IPS-20b (cell line): Measurements from ENCODE around the gene LGR4.

Source experiments
- H3K27ac ChIP-seq: one replicate; pipeline ENCODE4 v1.5.1; 2013; ENCODE audit warnings: low read length
- H3K27me3 ChIP-seq: 2 replicates; pipeline ENCODE4 v1.6.1; 2013; ENCODE audit warnings: mild to moderate bottlenecking, low read length, inconsistent platforms; ENCODE audit not compliant: insufficient read depth
- H3K36me3 ChIP-seq: 2 replicates; pipeline ENCODE4 v1.6.1; 2013; ENCODE audit warnings: low read depth, mild to moderate bottlenecking, inconsistent platforms, low read length, moderate library complexity; ENCODE audit not compliant: insufficient read depth
- H3K4me1 ChIP-seq: 2 replicates; pipeline ENCODE4 v1.6.1; 2013; ENCODE audit warnings: mild to moderate bottlenecking, control low read depth, inconsistent platforms, low read length, moderate library complexity; ENCODE audit not compliant: insufficient read depth
- H3K4me3 ChIP-seq: 2 replicates; pipeline ENCODE4 v1.5.1; 2013; ENCODE audit warnings: mild to moderate bottlenecking, low read length, inconsistent platforms
- H3K9ac ChIP-seq: 2 replicates; pipeline ENCODE4 v1.6.1; 2013; ENCODE audit warnings: low read depth, mild to moderate bottlenecking, inconsistent platforms, low read length, moderate library complexity
- H3K9me3 ChIP-seq: 2 replicates; pipeline ENCODE4 v1.6.1; 2013; ENCODE audit warnings: mild to moderate bottlenecking, low read depth, low read length, inconsistent platforms; ENCODE audit not compliant: insufficient read depth

Gene LGR4

DNA sequence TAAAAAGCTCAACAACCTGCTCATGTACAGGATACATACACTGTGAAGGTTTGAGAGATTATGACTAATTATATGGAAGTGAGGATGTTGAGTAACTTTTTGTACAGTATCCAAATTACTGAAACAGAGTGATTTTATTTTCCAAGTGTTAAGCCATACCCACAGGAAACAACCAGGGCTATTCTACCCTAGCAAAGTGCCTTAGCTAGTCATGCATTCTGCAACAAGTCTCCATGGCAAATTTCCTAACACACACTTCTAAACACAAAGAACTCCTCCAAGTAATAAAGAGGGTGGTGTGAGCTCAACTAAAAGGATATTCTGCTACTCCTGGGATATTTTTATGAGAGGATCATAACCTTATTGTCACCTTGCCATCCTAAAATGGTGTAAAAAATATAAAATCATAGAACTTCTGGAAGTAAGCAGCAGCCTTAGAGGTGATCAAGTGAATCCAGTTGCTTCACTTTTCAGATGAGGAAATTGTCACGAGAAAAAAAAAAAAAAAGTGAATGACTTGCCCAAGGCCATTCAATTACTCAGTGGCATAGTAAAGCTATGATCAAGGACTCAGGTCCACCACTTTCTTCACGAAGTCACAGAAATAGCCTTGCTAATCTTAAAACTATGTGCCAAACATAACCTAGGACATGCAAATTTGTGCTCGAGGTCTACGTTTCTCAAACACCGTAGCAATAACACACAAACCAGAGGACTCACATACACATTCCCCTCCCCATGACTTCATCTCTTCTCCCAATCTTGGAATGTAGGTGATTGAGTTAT lies 4.2 kb downstream of the LGR4 start:
- Histone ChIP-seq H3K36me3 (peaks cover 7% of the 10 kb centered on the region; the same call in 1 of the 2 replicates), H3K27ac (no peak overlapping the region), H3K27me3 (peaks cover 11% of the 10 kb centered on the region; the same call in 1 of the 2 replicates), H3K9me3 (no peaks in the 10 kb centered on the region), H3K4me1 (peaks cover 43% of the 10 kb centered on the region), H3K4me3 (peak overlapping the region; percentile 99), H3K9ac (peak overlapping the region; percentile 29; the same call in 1 of the 2 replicates)

DNA sequence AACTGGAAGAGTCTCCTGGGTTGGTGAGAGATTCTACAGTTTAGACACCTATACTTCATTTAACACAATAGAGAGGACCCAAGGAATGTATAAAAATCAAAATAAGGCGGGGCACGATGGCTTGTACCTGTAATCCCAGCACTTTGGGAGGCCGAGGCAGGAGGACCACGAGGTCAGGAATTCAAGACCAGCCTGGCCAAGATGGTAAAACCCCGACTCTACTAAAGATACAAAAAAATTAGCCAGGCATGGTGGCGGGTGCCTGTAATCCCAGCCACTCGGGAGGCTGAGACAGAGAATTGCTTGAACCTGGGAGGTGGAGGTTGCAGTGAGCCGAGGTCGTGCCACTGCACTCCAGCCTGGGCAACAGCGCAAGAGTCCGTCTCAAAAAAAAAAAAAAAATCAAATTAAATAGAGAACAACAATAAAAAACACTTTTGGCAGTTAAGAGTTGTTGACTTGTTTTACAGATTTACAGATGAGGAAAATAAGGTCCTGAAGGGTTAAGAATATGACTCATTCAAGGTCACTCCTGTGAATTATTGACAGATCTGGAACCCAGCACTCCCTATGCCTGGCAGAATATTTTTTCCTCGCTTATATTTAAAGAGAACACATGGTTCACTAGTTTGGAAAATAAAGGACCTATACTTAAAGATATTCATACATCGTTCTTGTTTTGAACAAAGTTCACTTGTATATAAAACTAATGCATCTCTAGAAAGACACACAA lies 5.2 kb downstream of the LGR4 start:
- Histone ChIP-seq H3K27me3 (peaks cover 11% of the 10 kb centered on the region; the same call in 1 of the 2 replicates), H3K36me3 (peaks cover 10% of the 10 kb centered on the region; the same call in 1 of the 2 replicates), H3K4me1 (peaks cover 46% of the 10 kb centered on the region), H3K27ac (no peak overlapping the region), H3K9ac (no peak overlapping the region), H3K9me3 (no peaks in the 10 kb centered on the region), H3K4me3 (no peak overlapping the region; the same call in 1 of the 2 replicates)

DNA sequence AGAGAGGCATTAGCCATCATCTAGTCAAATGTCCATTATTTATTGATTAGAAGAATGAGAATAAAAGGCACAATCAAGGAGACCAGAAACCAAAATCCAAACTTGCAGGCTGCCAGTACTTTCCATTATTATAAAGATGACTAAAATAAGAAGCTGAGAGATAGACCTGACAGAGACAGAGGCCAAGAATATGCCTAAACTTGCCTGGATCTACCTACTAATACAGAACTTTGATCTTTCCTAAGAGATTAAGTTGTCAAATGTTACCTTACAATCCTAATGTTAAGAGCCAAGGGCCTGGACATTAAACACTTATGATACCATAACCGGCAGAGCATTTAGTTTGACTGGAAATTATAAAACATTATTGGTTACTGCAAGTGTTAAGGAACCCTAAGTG lies 6.2 kb downstream of the LGR4 start:
- Histone ChIP-seq H3K36me3 (peaks cover 13% of the 10 kb centered on the region; the same call in 1 of the 2 replicates), H3K4me1 (peaks cover 50% of the 10 kb centered on the region), H3K9ac (no peak overlapping the region), H3K27ac (no peak overlapping the region), H3K9me3 (no peaks in the 10 kb centered on the region), H3K27me3 (peaks cover 11% of the 10 kb centered on the region; the same call in 1 of the 2 replicates), H3K4me3 (no peak overlapping the region)

DNA sequence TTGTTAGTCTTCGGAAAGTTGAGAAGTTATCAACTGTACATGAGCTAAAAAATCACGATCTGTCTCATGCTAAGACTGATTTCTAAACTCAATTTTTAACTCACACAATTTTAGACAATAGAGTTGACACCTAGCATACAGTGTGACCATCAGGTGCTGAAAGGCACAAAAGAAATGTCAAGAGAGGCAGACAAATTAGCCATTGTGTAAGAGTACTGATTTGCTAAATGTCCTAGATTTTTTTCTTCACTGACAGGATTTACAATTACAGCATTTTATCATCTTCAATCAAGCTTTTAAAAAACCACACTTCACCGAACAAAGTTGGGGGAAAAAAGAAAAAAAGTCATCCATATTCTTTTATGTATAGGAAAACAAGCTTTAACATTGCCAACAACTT lies 7.0 kb downstream of the LGR4 start:
- Histone ChIP-seq H3K4me1 (peaks cover 53% of the 10 kb centered on the region), H3K27ac (no peak overlapping the region), H3K4me3 (0 out of 2 replicates have a peak overlapping the region, but pooled peaks have one; percentile 13), H3K27me3 (peaks cover 6% of the 10 kb centered on the region; the same call in 1 of the 2 replicates), H3K9ac (peak overlapping the region; percentile 28; the same call in 1 of the 2 replicates), H3K9me3 (no peaks in the 10 kb centered on the region), H3K36me3 (peaks cover 13% of the 10 kb centered on the region; the same call in 1 of the 2 replicates)

DNA sequence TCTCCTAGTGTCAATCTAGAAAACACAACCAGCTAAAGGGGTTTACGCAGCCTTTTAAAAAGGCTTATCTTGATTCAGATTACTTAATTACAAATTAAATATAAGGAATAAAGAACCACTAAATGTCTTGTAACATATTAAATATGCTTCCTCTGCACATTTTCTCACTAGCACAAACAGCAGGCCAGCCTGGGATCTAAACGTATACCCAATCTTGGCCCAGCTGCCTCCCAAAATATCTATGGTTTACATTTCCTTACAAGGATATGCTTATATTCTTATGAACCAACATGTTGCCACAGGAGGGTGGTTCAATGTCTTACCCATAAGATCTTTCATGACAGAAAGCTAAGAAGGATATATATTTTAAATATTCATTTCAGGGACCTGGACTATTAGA lies 7.7 kb downstream of the LGR4 start:
- peaks cover 56% of the 10 kb centered on the region for H3K4me1 ChIP-seq

DNA sequence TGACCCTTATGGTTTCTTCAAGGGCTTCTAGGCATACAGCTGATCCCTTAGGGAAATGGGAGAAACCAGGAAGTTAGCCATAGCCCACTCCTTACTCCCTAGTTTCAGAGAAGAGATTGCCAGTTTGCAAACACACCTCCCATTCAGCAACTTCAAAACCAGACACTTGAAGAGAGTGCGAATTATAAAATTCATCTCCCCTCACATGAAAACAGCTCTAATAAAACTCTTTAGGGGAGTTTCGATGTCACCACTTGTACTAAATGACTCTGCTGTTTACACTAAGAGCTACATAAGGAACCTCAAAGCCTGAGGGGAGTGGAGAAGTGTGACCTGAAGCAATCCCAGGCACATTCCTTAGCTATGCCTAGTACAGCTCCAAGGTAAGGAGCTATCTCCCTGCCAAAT lies 8.3 kb downstream of the LGR4 start:
- Histone ChIP-seq H3K9me3 (no peaks in the 10 kb centered on the region), H3K4me1 (peaks cover 50% of the 10 kb centered on the region), H3K27ac (no peak overlapping the region), H3K4me3 (no peak overlapping the region), H3K27me3 (no peaks in the 10 kb centered on the region), H3K36me3 (peaks cover 12% of the 10 kb centered on the region; the same call in 1 of the 2 replicates), H3K9ac (no peak overlapping the region)

More for the DNA sequence above, 7.7 kb downstream of the LGR4 start:
- Histone ChIP-seq H3K27ac (no peak overlapping the region), H3K27me3 (peaks cover 3% of the 10 kb centered on the region; the same call in 1 of the 2 replicates), H3K9ac (peak overlapping the region; percentile 28; the same call in 1 of the 2 replicates), H3K4me3 (0 out of 2 replicates have a peak overlapping the region, but pooled peaks have one; percentile 13), H3K36me3 (peaks cover 13% of the 10 kb centered on the region; the same call in 1 of the 2 replicates), H3K9me3 (no peaks in the 10 kb centered on the region)

DNA sequence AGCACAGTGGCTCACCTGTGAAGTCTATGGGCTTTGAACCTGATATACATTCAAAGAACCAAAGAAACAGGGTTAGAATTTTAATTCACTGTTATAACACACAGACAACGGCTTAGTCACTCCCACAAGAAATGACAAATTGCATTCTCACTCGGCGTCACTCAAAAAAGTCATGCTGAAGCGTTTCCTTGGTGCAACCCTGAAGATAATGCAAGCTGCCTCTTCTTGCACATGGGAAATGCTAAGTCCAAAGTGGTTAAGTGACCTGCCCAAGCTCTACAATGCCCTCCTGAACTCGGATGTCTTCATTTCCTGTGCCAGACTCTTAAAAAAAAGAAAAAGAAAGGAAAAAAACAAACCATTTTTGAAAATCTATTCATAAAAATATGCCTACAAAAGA lies 10.0 kb downstream of the LGR4 start:
- peaks cover 40% of the 10 kb centered on the region for H3K4me1 ChIP-seq
- H3K27me3 ChIP-seq, result no peaks in the 10 kb centered on the region
- peaks cover 6% of the 10 kb centered on the region; the same call in 1 of the 2 replicates for H3K36me3 ChIP-seq
- no peaks in the 10 kb centered on the region for H3K9me3 ChIP-seq
- H3K4me3 ChIP-seq, result no peak overlapping the region
- H3K27ac ChIP-seq, result no peak overlapping the region
- no peak overlapping the region for H3K9ac ChIP-seq

DNA sequence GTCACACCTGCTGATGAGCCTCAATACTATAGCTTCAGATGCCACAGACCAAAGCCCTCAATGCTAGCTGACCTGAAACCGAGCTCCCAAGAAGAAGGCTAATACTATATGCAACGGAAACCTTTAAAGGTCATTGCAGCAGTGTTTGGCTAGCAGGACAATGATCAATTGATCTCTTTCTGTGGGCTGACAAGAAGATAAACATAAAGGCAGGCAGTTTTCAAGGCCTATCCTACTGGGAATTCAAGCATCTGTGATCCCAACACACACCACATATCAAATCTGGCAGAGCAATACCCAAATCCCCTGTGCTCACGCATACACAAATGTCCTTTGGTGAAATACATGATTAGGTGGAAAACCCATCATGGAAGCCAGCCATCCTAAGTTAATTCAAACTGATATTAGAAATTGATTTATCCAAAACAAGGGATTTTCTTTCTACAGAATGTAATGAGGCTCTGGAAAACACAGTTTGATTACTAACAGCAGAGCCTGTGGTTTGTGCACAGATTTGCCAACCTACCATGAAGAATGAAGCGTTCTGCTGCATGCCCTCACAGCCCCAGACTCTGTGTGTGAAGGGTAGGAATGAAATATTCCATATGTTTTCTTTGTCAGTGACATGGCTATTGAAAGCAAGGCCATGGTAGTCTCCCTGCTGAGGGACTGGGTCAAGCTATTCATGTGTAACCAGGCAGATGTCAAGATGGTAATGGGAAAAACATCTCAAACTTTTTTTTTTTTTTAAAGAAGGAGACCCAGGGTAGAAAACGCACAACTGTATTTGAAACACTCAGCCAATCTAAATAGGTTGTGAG lies 12.2 kb downstream of the LGR4 start:
- Histone ChIP-seq H3K36me3 (peaks cover 6% of the 10 kb centered on the region; the same call in 1 of the 2 replicates), H3K9ac (no peak overlapping the region), H3K9me3 (no peaks in the 10 kb centered on the region), H3K4me3 (no peak overlapping the region), H3K27me3 (no peaks in the 10 kb centered on the region), H3K4me1 (peaks cover 49% of the 10 kb centered on the region), H3K27ac (peak overlapping the region; percentile 3)

DNA sequence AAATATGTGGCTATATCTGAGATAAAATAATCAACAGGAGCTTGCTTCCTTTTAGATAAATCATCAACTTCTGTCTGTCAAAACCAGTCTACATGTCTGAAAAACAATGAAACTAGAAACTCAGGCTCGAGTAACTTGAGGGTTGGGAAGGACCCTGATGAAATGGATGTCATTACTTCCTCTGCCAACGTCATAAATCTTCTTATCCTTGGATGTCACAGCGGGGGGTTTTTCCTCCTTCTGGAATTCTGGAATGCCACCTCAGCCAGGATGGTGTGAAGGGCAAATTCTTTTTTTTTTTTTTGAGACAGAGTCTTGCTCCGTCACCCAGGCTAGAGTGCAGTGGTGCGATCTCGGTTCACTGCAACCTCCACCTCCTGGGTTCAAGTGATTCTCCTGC lies 13.4 kb downstream of the LGR4 start:
- Histone ChIP-seq H3K9ac (no peak overlapping the region), H3K27me3 (no peaks in the 10 kb centered on the region), H3K4me3 (no peak overlapping the region), H3K9me3 (peaks cover under 1% of the 10 kb centered on the region; the same call in 1 of the 2 replicates), H3K4me1 (peaks cover 39% of the 10 kb centered on the region), H3K27ac (no peak overlapping the region), H3K36me3 (peaks cover 6% of the 10 kb centered on the region; the same call in 1 of the 2 replicates)

DNA sequence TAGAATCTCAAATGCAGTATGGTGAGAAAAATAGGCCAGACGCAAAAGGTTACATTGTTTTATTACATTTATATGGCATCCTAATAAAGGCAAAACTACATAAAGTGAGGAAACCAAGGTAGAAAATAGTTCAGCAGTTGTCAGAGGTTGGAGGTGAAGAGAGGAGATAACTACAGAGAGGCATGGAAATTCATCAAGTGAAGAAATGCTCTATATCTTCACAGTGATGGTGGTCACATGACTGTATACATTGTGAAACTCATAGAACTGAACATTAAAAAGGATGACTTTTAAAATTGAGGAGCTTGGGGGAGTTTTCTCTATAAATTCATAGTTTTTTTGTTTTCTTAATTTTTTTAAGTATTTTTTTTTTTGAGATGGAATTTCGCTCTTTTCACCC lies 14.4 kb downstream of the LGR4 start:
- no peak overlapping the region for H3K27ac ChIP-seq
- H3K36me3 ChIP-seq, result peaks cover 6% of the 10 kb centered on the region; the same call in 1 of the 2 replicates
- H3K9me3 ChIP-seq, result peaks cover 3% of the 10 kb centered on the region; the same call in 1 of the 2 replicates
- no peaks in the 10 kb centered on the region for H3K27me3 ChIP-seq
- no peak overlapping the region for H3K9ac ChIP-seq
- no peak overlapping the region for H3K4me3 ChIP-seq
- peaks cover 38% of the 10 kb centered on the region for H3K4me1 ChIP-seq
